SU-DHL-6 (cell line): ENCODE results near the gene LECT2.

Experiments used
- CTCF ChIP-seq: fragments of 200-600 bp; sonication (generic); IDR thresholded peaks from one replicate; pipeline ENCODE4 v1.5.1; 2017; ENCODE audit warnings: antibody characterized with exemption, mild to moderate bottlenecking, low read length, moderate library complexity; ENCODE audit not compliant: insufficient read depth, poor library complexity, severe bottlenecking
- EZH2phosphoT487 ChIP-seq: fragments of 200-600 bp; sonication (generic), shearing (Covaris generic); conservative IDR thresholded peaks from 2 replicates; pipeline ENCODE4 v1.6.1; 2018; ENCODE audit warnings: mild to moderate bottlenecking, antibody characterized with exemption, low read length, moderate library complexity, mixed read lengths

GRCh38 chr5:135913713-135914626 is 40.8 kb downstream of the LECT2 start:
- TF ChIP-seq CTCF (no peak), EZH2phosphoT487 (no peak)
